HEK293 (cell line): ENCODE measurements around the gene LRRC26.
A peak's percentile ranks its signal among the peaks of the same experiment; 100 is the strongest.

Experiments
- CTCF ChIA-PET: fragments of 350-600 bp; formaldehyde crosslinking; extraction: SDS; loops from one replicate; lab custom pipeline; 2021; ENCODE audit warnings: antibody characterized with exemption; lab: Yijun Ruan, JAX
- POLR2A ChIA-PET: fragments of 300-600 bp; formaldehyde crosslinking; extraction: SDS; loops from one replicate; lab custom pipeline; 2020; ENCODE audit warnings: antibody characterized with exemption, inconsistent platforms; lab: Yijun Ruan, JAX
- H3K27ac ChIP-seq: fragments of 200-500 bp; sonication (Bioruptor generic); 2 replicates; pipeline ENCODE4 v1.5.1; 2014; ENCODE audit warnings: low read depth, low read length, control low read depth, inconsistent platforms; ENCODE audit errors: extremely low read depth
- H3K36me3 ChIP-seq, 2 experiments: fragments of 200-500 bp in 1 of 2; sonication (Bioruptor generic) in 1 of 2; 1 replicate in 1 of 2; 2 replicates in 1 of 2; pipeline ENCODE4 v1.5.1; 2014 to 2017; ENCODE audit warnings: inconsistent platforms in 2 of 2, low read length in 2 of 2; ENCODE audit not compliant: control insufficient read depth in 2 of 2, insufficient read depth in 1 of 2
- H3K4me1 ChIP-seq: fragments of 200-500 bp; sonication (Bioruptor generic); 2 replicates; pipeline ENCODE4 v1.5.1; 2014; ENCODE audit warnings: mild to moderate bottlenecking, low read length, inconsistent platforms; ENCODE audit not compliant: control insufficient read depth, insufficient read depth
- H3K4me3 ChIP-seq: 2 replicates; pipeline ENCODE4 v1.5.1; 2011; ENCODE audit warnings: low read depth, mild to moderate bottlenecking, control low read depth, low read length, moderate library complexity
- H3K9me3 ChIP-seq: fragments of 200-500 bp; sonication (Bioruptor generic); 2 replicates; pipeline ENCODE4 v1.5.1; 2014; ENCODE audit warnings: low read depth, low read length, inconsistent platforms; ENCODE audit not compliant: control insufficient read depth, insufficient read depth
- CTCF ChIP-seq: fragments of 450-650 bp; formaldehyde crosslinking; IDR thresholded peaks from 2 replicates; pipeline ENCODE4 v1.5.1; 2016; ENCODE audit warnings: missing biosample characterization, missing genetic modification characterization
- GLIS1 ChIP-seq: fragments of 450-650 bp; formaldehyde crosslinking; IDR thresholded peaks from 2 replicates; pipeline ENCODE4 v1.5.1; 2016; ENCODE audit warnings: missing biosample characterization, missing genetic modification characterization
- GLIS2 ChIP-seq: fragments of 450-650 bp; formaldehyde crosslinking; IDR thresholded peaks from 2 replicates; pipeline ENCODE4 v1.5.1; 2016; ENCODE audit warnings: missing biosample characterization, missing genetic modification characterization
- HIC1 ChIP-seq: fragments of 450-650 bp; formaldehyde crosslinking; IDR thresholded peaks from 2 replicates; pipeline ENCODE4 v1.5.1; 2016; ENCODE audit warnings: missing biosample characterization, missing genetic modification characterization
- KLF1 ChIP-seq: fragments of 450-650 bp; formaldehyde crosslinking; IDR thresholded peaks from 2 replicates; pipeline ENCODE4 v1.5.1; 2016; ENCODE audit warnings: missing biosample characterization, missing genetic modification characterization
- OVOL3 ChIP-seq: fragments of 450-650 bp; formaldehyde crosslinking; IDR thresholded peaks from 2 replicates; pipeline ENCODE4 v1.5.1; 2016; ENCODE audit warnings: missing biosample characterization, missing genetic modification characterization
- SCRT1 ChIP-seq: fragments of 450-650 bp; formaldehyde crosslinking; IDR thresholded peaks from 2 replicates; pipeline ENCODE4 v1.5.1; 2016; ENCODE audit warnings: missing biosample characterization, missing genetic modification characterization, borderline replicate concordance
- SETDB1 ChIP-seq: IDR thresholded peaks from one replicate; pipeline ENCODE4 v1.6.1; 2017; ENCODE audit warnings: mild to moderate bottlenecking, low read length, moderate library complexity, mixed read lengths; ENCODE audit not compliant: insufficient read length
- ZBTB8A ChIP-seq: fragments of 450-650 bp; formaldehyde crosslinking; IDR thresholded peaks from 2 replicates; pipeline ENCODE4 v1.5.1; 2016; ENCODE audit warnings: missing biosample characterization, missing genetic modification characterization
- ZIC2 ChIP-seq: fragments of 450-650 bp; formaldehyde crosslinking; IDR thresholded peaks from 2 replicates; pipeline ENCODE4 v1.5.1; 2016; ENCODE audit warnings: missing biosample characterization, missing genetic modification characterization
- ZNF311 ChIP-seq: fragments of 450-650 bp; formaldehyde crosslinking; IDR thresholded peaks from 2 replicates; pipeline ENCODE4 v1.5.1; 2017; ENCODE audit warnings: missing biosample characterization, missing genetic modification characterization, borderline replicate concordance
- ZNF433 ChIP-seq: fragments of 450-650 bp; formaldehyde crosslinking; IDR thresholded peaks from 2 replicates; pipeline ENCODE4 v1.5.1; 2016; ENCODE audit warnings: missing biosample characterization, missing genetic modification characterization, low read depth
- ZNF660 ChIP-seq: fragments of 450-650 bp; IDR thresholded peaks from 2 replicates; pipeline ENCODE4 v1.5.1; 2018; ENCODE audit warnings: missing biosample characterization, mild to moderate bottlenecking, missing genetic modification characterization
- ZNF792 ChIP-seq: fragments of 450-650 bp; formaldehyde crosslinking; IDR thresholded peaks from 2 replicates; pipeline ENCODE4 v1.5.1; 2016; ENCODE audit warnings: missing biosample characterization, missing genetic modification characterization
- TF ChIP-seq, protein P1 (sequence below): fragments of 450-650 bp; formaldehyde crosslinking; IDR thresholded peaks from 2 replicates; pipeline ENCODE4 v1.5.1; 2016; ENCODE audit warnings: missing biosample characterization, missing genetic modification characterization
- TF ChIP-seq, protein P2 (sequence below): fragments of 450-650 bp; formaldehyde crosslinking; IDR thresholded peaks from 2 replicates; pipeline ENCODE4 v1.5.1; 2016; ENCODE audit warnings: missing biosample characterization, missing genetic modification characterization

LRRC26 gene

DNA sequence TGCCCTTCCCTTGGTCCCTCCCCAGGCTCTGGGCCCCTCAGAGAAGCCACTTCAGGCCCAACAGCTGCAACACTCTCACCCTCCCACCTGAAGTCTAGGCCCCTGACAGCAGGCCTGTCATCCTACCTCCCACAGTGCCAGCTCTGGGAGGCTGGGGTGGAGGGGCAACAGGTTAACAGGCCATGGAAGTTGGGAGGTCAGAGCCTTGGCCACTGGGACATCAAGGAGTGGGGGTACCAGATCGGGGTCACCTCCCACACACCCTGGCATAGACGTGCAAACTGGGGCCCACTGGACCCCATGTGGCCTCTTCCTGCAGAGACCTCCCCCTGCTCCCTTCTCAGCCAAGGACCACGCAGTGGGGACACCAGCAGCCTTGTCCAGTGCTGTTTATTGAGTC is 21.4 kb upstream of the LRRC26 start (continued):
- TF ChIP-seq SCRT1 (tag by site-specific recombination) (peak; percentile 71; the same call in 1 of the 2 replicates), GLIS1 (tag by site-specific recombination) (peak; percentile 92)

- ChIA-PET CTCF (interaction anchor here (1.1 to 2.9 kb wide), 7 partner anchors 8 to 72 kb away, joined by 3 to 22 read pairs (median 7); partner anchors contain the start of genes NDOR1, RNF224 and TMEM203), POLR2A (interaction anchor here (0.6 to 7.1 kb wide), 12 partner anchors 8 to 745 kb away, joined by 3 to 178 read pairs (median 24); partner anchors contain the start of genes LRRC26, NDOR1, TMEM203 and TPRN)
- Histone ChIP-seq H3K4me1 (peaks cover 14% of the 10 kb centered on the region), H3K9me3 (no peaks in the 10 kb centered on the region), H3K27ac (no peak overlapping the region), H3K36me3 (peaks cover 0 to 52% of the 10 kb centered on the region in 2 experiments; a peak in 1 of 3 replicates), H3K4me3 (no peak overlapping the region)
- TF ChIP-seq GLIS1 (tag by site-specific recombination) (peak; percentile 79), CTCF (tag by site-specific recombination) (peak; percentile 46; the same call in 1 of the 2 replicates), GLIS2 (peak; percentile 48), ZBTB8A (tag by site-specific recombination) (no peak), OVOL3 (no peak), KLF1 (tag by site-specific recombination) (peak; percentile 21; the same call in 1 of the 2 replicates), ZNF792 (tag by site-specific recombination) (no peak), ZNF311 (tag by site-specific recombination) (no peak), ZNF660 (no peak), SETDB1 (no peak), ZIC2 (tag by site-specific recombination) (peak; percentile 77), HIC1 (tag by site-specific recombination) (0 out of 2 replicates have a peak, but pooled peaks have one; percentile 4), ZNF433 (tag by site-specific recombination) (no peak)
- TF ChIP-seq, protein P1, sequence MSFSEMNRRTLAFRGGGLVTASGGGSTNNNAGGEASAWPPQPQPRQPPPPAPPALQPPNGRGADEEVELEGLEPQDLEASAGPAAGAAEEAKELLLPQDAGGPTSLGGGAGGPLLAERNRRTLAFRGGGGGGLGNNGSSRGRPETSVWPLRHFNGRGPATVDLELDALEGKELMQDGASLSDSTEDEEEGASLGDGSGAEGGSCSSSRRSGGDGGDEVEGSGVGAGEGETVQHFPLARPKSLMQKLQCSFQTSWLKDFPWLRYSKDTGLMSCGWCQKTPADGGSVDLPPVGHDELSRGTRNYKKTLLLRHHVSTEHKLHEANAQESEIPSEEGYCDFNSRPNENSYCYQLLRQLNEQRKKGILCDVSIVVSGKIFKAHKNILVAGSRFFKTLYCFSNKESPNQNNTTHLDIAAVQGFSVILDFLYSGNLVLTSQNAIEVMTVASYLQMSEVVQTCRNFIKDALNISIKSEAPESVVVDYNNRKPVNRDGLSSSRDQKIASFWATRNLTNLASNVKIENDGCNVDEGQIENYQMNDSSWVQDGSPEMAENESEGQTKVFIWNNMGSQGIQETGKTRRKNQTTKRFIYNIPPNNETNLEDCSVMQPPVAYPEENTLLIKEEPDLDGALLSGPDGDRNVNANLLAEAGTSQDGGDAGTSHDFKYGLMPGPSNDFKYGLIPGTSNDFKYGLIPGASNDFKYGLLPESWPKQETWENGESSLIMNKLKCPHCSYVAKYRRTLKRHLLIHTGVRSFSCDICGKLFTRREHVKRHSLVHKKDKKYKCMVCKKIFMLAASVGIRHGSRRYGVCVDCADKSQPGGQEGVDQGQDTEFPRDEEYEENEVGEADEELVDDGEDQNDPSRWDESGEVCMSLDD (tag by site-specific recombination), result no peak
- TF ChIP-seq, protein P2, sequence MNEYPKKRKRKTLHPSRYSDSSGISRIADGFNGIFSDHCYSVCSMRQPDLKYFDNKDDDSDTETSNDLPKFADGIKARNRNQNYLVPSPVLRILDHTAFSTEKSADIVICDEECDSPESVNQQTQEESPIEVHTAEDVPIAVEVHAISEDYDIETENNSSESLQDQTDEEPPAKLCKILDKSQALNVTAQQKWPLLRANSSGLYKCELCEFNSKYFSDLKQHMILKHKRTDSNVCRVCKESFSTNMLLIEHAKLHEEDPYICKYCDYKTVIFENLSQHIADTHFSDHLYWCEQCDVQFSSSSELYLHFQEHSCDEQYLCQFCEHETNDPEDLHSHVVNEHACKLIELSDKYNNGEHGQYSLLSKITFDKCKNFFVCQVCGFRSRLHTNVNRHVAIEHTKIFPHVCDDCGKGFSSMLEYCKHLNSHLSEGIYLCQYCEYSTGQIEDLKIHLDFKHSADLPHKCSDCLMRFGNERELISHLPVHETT, result no peak
Measured at GRCh38 chr9:137190315-137190856, 20.5 kb upstream of the LRRC26 start.
